Astrocyte of the cerebellum (primary cell): ENCODE measurements around the gene SLC6A11.

Source experiments
- DNase-seq: peaks from one replicate; pipeline ENCODE4 v3.0.0-alpha.2; 2011; ENCODE audit warnings: low read depth
- H3K4me3 ChIP-seq: 2 replicates; pipeline ENCODE4 v1.5.1; 2011; ENCODE audit warnings: mild to moderate bottlenecking, low read depth, low read length, moderate library complexity
- CTCF ChIP-seq: IDR thresholded peaks from 2 replicates; pipeline ENCODE4 v1.5.1; 2012; ENCODE audit warnings: low read length, low read depth, moderate library complexity, mild to moderate bottlenecking; ENCODE audit errors: missing control alignments
- in situ Hi-C: cut with HindIII; loops from 2 replicates; pipeline ENCODE4 v1.10.0; 2017; ENCODE audit warnings: low sequenced_read_pairs

SLC6A11 gene

GRCh38 chr3:10972072-10972782, 156.2 kb downstream of the SLC6A11 start:
- H3K4me3 ChIP-seq: no peak overlapping the region
- DNase-seq: no peak
- in situ Hi-C loops: no loop called here
- TF ChIP-seq CTCF: no peak

DNA sequence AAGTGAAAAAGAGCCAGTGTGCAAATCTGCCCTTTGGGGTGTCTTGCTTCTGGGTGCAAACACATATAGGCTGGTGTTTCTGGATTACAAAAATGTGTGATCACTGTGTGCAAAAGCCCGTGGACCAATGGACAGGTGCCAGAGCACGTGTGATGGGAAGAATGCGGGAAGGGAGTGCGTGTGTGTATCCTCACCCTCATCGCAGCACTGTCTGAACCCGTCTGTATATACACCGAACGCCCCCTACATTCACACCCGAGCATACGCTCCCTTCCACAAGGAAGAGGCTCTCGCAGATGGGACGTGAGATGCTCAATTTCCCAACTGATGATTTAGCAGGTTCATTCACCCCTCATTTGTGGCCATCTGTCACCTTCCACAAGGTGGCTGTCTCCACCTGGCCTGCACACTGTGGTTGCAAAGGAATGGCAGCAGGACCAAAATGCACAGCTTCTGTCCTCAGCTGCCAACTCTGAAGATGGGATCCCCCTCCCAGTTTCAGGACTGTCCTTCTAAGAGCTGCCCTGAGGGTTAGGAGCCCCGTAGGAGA, 157.1 kb downstream of the SLC6A11 start:
- TF ChIP-seq CTCF: no peak
- in situ Hi-C loops: no loop called here
- H3K4me3 ChIP-seq: no peak overlapping the region
- no peak for DNase-seq

DNA sequence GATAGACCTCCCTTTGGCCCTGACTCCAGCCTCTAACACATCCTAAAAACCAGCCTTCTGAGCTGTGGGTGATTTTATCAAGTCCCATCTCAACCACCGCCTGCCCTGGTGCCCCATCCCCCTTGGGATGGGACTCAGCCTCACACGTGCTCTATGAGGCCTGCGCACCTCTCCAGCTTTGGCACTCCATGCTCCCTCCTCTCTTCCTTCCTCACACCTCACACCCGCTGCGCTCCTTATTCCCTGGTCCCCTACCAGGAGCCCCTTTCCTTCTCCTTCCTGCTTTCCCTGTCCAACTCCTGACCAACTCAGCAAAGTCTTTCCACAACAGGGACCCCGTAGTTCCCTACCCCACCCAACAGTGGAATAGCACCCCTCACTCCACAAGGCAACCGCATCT, 158.1 kb downstream of the SLC6A11 start:
- in situ Hi-C loops: no loop called here
- TF ChIP-seq CTCF: no peak
- no peak overlapping the region for H3K4me3 ChIP-seq
- no peak for DNase-seq

DNA sequence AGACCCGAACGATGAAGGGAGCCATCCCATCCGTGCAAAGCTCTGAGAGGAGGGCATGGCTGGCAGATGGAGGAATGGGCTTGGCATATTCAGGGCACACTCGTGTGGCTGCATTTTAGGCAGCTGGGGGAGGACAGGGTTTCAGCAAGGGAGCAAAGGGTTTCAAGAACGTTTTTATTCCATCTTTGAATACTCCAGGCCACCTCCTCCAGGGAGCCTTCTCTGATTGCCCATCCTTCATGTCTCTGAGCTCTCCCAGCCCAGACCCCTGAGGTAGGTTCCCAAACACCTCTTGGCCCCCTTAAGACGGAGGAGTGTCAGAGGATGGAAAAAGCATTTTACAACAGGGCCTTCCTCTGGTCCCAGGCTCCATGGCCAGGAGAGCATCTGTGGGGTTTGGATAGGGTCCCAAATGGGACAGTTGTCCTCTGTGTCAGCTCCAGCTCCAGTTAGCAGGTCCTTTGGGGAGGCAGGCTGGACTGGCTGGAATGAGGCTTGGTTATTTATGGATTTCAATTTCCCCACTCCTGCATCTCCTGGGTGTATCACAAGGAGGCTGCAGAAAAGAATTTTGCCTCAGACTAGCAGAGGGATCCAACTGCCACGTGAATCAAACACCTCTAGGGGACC, 158.8 kb downstream of the SLC6A11 start:
- no peak for TF ChIP-seq CTCF
- H3K4me3 ChIP-seq: no peak overlapping the region
- in situ Hi-C loops: no loop called here
- DNase-seq: no peak

DNA sequence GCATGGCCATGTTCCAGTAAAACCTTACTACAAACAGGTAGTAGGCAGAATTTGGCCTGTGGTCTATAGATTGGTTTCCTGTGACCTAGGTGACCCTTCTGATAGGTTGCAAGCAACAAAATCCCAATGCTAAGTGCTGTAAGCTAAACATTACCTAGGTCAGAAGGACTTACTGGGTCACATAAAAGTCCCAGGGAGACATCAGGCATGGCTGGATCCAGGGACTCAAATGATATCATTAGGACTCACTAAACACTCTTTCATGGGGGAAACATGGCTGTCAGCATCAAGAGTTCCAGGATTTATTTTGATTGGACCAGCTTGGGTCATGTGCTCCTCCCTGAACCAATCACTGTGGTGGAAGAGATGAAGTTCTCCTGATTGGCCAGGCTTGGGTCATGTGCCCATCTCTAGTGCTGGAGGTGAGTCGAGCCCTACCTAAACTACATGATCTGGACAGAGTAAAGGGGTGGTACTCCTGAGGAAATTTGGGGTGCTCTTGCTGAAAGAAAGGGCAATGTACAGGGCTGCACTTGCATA, 159.7 kb downstream of the SLC6A11 start:
- in situ Hi-C loops: no loop called here
- no peak for TF ChIP-seq CTCF
- no peak overlapping the region for H3K4me3 ChIP-seq
- no peak for DNase-seq

- no peak for DNase-seq
- no peak overlapping the region for H3K4me3 ChIP-seq
- TF ChIP-seq CTCF: no peak
- in situ Hi-C loops: no loop called here
These were observed 160.7 kb downstream of the SLC6A11 start for GRCh38 chr3:10976770-10977169.
